Measurements from ENCODE around the gene DCLK2. TPM values are rescaled to one million over a fixed set of nuclear protein-coding genes. Genes with fewer than 3 reads are reported as not detected.

The DCLK2 gene
- total and polyA plus RNA-seq, 4 donors, result 2.4 to 17.9 (median 12.7) TPM

DNA sequence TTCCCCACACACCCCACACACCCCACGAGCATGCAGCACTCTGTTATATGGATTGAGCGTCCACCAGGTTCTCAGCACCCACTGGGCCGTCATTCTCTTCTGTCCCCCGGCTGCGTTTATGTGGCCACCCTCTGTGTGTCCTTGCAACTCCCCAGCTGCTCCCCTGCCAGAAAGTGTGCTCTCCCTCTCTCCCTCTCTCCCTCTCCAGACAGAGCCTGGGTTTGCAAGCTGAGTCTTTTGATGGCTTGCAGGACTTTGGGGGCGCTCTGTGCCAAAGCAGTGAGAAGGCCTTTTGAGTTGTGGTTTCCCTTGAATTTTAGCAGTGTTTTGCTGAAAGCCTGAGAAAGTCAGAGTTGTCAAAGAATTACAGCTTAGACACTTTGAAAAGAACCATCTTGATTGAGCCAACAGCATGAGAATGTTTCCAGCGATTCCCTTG lies 173.5 kb downstream of the DCLK2 start:
- no peaks in the 10 kb centered on the region for H3K27me3 ChIP-seq (ENCODE audit: control insufficient read depth in 1 of 2, insufficient read depth in 2 of 2, low read length in 1 of 2)
- no peaks in the 10 kb centered on the region for H3K9me3 ChIP-seq (ENCODE audit: control insufficient read depth, low read length)
- ATAC-seq (ENCODE audit: low FRiP score), result no peak
- intact Hi-C loops (cut with DNase I), result no loop called here
- no peak for DNase-seq
- H3K4me1 ChIP-seq (ENCODE audit: control insufficient read depth in 1 of 2, insufficient read depth in 2 of 2, low read length in 2 of 2), result no peaks in the 10 kb centered on the region
- H3K27ac ChIP-seq (ENCODE audit: low read depth in 1 of 2, low read length in 2 of 2), result no peak overlapping the region
- peaks cover 0 to 2% of the 10 kb centered on the region in 2 donors for H3K36me3 ChIP-seq (ENCODE audit: control insufficient read depth in 1 of 2, insufficient read depth in 2 of 2, low read length in 1 of 2)
- WGBS, 2 donors, result 41 to 54% methylated on average over 7 of the region's 7 CpGs
- H3K4me3 ChIP-seq (ENCODE audit: low read length in 2 of 2), result no peak overlapping the region

DNA sequence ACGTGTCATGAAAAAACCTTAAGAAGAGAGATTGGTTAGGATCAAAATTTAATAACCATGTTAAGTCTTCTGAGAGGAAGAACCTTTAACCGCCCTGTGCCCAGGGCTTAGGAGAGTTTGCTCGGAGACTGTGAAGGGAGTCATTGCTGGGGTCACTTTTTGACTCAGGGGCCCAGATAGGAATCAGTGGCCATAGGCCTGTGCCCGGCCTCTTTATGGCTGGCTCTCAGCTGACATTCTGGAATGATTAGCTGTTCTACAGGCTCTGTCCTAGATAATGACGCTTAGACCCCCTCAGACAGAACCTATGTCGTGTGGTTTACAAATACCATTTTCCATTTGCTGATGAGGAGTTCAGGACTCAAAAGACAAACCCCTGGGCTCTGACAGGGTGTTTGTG lies 174.1 kb downstream of the DCLK2 start:
- ATAC-seq (ENCODE audit: low FRiP score) (no peak), DNase-seq (no peak)
- Histone ChIP-seq H3K4me3 (ENCODE audit: low read length in 2 of 2) (no peak overlapping the region), H3K4me1 (ENCODE audit: control insufficient read depth in 1 of 2, insufficient read depth in 2 of 2, low read length in 2 of 2) (no peaks in the 10 kb centered on the region), H3K36me3 (ENCODE audit: control insufficient read depth in 1 of 2, insufficient read depth in 2 of 2, low read length in 1 of 2) (peaks cover 2 to 4% of the 10 kb centered on the region in 2 donors), H3K27ac (ENCODE audit: low read depth in 1 of 2, low read length in 2 of 2) (no peak overlapping the region), H3K9me3 (ENCODE audit: control insufficient read depth, low read length) (no peaks in the 10 kb centered on the region), H3K27me3 (ENCODE audit: control insufficient read depth in 1 of 2, insufficient read depth in 2 of 2, low read length in 1 of 2) (no peaks in the 10 kb centered on the region)
- WGBS, 2 donors, result 76 to 84% methylated on average over 6 of the region's 6 CpGs
- intact Hi-C loops (cut with DNase I), result no loop called here

DNA sequence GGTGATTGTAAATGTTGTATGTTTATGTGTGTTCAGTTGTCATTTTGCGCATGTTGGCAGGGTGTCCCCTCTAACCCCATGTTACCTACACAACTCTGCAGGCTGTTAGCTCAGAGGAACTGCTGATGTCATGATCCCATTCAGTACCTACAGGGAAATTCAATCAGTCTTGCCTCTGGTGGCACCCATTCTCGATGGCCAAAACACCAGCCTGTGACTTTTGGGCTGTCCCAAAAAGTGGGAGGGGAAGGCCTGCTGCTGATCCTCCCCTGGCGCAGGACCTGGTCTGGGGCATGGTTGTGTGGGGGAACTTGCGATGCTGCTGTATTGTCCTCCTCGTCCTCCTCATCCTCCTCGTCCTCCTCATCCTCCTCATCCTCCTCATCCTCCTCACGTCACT lies 174.5 kb downstream of the DCLK2 start:
- H3K27me3 ChIP-seq (ENCODE audit: control insufficient read depth in 1 of 2, insufficient read depth in 2 of 2, low read length in 1 of 2), result no peaks in the 10 kb centered on the region
- no peak for ATAC-seq (ENCODE audit: low FRiP score)
- H3K36me3 ChIP-seq (ENCODE audit: control insufficient read depth in 1 of 2, insufficient read depth in 2 of 2, low read length in 1 of 2), result peaks cover 2 to 5% of the 10 kb centered on the region in 2 donors
- H3K9me3 ChIP-seq (ENCODE audit: control insufficient read depth, low read length), result no peaks in the 10 kb centered on the region
- H3K27ac ChIP-seq (ENCODE audit: low read depth in 1 of 2, low read length in 2 of 2), result no peak overlapping the region
- no peak overlapping the region for H3K4me3 ChIP-seq (ENCODE audit: low read length in 2 of 2)
- H3K4me1 ChIP-seq (ENCODE audit: control insufficient read depth in 1 of 2, insufficient read depth in 2 of 2, low read length in 2 of 2), result no peaks in the 10 kb centered on the region
- intact Hi-C loops (cut with DNase I), result no loop called here
- DNase-seq, result no peak
- 89 to 96% methylated on average over 7 of the region's 7 CpGs for WGBS, 2 donors

DNA sequence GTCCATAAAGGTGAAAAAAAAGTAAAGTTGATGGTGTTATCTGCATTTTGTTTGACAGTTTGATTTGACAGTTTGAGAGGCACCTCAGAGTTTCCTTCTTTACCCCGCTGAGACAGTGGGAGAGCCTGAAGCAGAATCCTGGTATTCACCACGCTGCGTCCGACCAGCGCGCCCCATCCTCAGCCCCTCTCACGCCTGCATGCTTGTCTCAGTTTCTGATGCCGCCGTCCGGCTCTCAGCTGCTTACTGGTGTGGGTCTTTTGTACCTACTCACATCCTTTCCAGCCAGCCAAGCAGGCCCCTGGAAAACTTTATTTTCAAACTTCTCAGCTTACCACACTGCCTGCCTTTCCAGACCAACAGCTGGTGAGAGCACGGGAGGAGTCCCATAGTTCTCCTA lies 175.2 kb downstream of the DCLK2 start:
- Histone ChIP-seq H3K4me1 (ENCODE audit: control insufficient read depth in 1 of 2, insufficient read depth in 2 of 2, low read length in 2 of 2) (no peaks in the 10 kb centered on the region), H3K4me3 (ENCODE audit: low read length in 2 of 2) (no peak overlapping the region), H3K27ac (ENCODE audit: low read depth in 1 of 2, low read length in 2 of 2) (no peak overlapping the region), H3K36me3 (ENCODE audit: control insufficient read depth in 1 of 2, insufficient read depth in 2 of 2, low read length in 1 of 2) (peaks cover 2 to 5% of the 10 kb centered on the region in 2 donors), H3K27me3 (ENCODE audit: control insufficient read depth in 1 of 2, insufficient read depth in 2 of 2, low read length in 1 of 2) (no peaks in the 10 kb centered on the region), H3K9me3 (ENCODE audit: control insufficient read depth, low read length) (no peaks in the 10 kb centered on the region)
- ATAC-seq (ENCODE audit: low FRiP score) (no peak), DNase-seq (no peak)
- 97% methylated on average over 11 of the region's 11 CpGs for WGBS, 2 donors
- intact Hi-C loops (cut with DNase I), result no loop called here

DNA sequence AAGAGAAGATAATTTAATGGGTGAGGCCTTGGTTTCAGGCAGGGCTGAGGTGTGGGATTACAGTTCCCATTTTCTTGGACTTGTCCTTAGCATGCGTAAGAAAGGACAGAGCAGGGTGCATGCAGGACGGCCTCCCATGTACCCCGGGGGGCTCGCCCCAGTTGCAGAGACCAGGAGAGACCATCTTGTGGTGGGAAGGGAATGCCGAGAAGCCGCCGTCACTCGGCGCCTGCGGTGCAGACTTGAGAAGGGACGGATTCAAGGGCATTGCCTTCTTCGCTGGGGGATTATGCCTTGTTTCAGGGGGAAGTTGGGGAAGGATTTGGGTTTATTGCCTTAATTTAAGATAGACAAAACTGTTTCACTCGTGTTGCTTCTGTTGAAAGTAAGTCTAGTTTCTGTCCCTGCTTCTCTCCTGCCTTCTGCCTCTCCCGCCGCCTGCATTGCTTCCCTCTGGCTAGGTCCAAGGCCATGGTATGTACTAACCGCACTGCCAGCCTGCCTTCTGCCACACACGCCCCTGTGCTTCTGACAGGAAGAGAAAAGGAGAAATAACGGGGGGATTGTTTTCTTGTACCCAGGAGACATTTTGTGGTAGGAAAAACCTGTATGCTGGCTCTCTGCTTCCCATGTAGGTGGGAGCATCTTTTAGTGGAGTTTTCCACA lies 175.9 kb downstream of the DCLK2 start:
- Histone ChIP-seq H3K27me3 (ENCODE audit: control insufficient read depth in 1 of 2, insufficient read depth in 2 of 2, low read length in 1 of 2) (no peaks in the 10 kb centered on the region), H3K4me1 (ENCODE audit: control insufficient read depth in 1 of 2, insufficient read depth in 2 of 2, low read length in 2 of 2) (no peaks in the 10 kb centered on the region), H3K36me3 (ENCODE audit: control insufficient read depth in 1 of 2, insufficient read depth in 2 of 2, low read length in 1 of 2) (peaks cover 2 to 5% of the 10 kb centered on the region in 2 donors), H3K4me3 (ENCODE audit: low read length in 2 of 2) (no peak overlapping the region), H3K9me3 (ENCODE audit: control insufficient read depth, low read length) (no peaks in the 10 kb centered on the region), H3K27ac (ENCODE audit: low read depth in 1 of 2, low read length in 2 of 2) (no peak overlapping the region)
- intact Hi-C loops (cut with DNase I), result no loop called here
- DNase-seq, result no peak
- WGBS, 2 donors, result 93 to 95% methylated on average over 18 of the region's 18 CpGs
- ATAC-seq (ENCODE audit: low FRiP score), result no peak

DNA sequence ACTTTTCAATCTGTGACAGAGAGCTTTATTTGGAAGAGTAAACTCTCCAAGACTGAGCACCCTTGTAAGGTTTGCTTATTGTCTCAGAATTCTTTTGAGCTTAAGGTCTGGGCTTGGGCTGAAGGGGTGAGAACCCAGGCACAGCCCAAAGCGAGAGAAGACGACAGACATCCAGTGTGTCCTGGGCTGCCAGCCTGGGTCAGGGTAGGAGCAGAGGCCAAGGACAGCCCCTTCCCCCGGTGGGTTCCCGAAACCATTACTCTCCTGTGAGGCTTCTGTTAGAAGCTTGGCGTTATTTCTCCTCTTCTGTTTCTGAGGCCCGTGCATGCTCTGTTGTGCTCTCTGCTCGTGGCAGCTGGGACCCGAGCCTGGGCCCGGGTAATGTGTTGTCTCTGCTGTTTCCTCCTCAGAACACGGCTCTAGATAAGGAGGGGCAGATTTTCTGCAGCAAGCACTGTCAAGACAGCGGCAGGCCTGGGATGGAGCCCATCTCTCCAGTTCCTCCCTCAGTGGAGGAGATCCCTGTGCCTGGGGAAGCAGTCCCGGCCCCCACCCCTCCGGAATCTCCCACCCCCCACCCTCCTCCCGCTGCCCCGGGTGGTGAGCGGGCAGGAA lies 177.5 kb downstream of the DCLK2 start:
- Histone ChIP-seq H3K4me3 (ENCODE audit: low read length in 2 of 2) (no peak overlapping the region), H3K27me3 (ENCODE audit: control insufficient read depth in 1 of 2, insufficient read depth in 2 of 2, low read length in 1 of 2) (no peaks in the 10 kb centered on the region), H3K36me3 (ENCODE audit: control insufficient read depth in 1 of 2, insufficient read depth in 2 of 2, low read length in 1 of 2) (peaks cover 0 to 5% of the 10 kb centered on the region in 2 donors), H3K27ac (ENCODE audit: low read depth in 1 of 2, low read length in 2 of 2) (no peak overlapping the region), H3K9me3 (ENCODE audit: control insufficient read depth, low read length) (no peaks in the 10 kb centered on the region), H3K4me1 (ENCODE audit: control insufficient read depth in 1 of 2, insufficient read depth in 2 of 2, low read length in 2 of 2) (no peaks in the 10 kb centered on the region)
- intact Hi-C loops (cut with DNase I), result no loop called here
- DNase-seq (no peak), ATAC-seq (ENCODE audit: low FRiP score) (no peak)
- 79 to 81% methylated on average over 16 of the region's 16 CpGs for WGBS, 2 donors

DNA sequence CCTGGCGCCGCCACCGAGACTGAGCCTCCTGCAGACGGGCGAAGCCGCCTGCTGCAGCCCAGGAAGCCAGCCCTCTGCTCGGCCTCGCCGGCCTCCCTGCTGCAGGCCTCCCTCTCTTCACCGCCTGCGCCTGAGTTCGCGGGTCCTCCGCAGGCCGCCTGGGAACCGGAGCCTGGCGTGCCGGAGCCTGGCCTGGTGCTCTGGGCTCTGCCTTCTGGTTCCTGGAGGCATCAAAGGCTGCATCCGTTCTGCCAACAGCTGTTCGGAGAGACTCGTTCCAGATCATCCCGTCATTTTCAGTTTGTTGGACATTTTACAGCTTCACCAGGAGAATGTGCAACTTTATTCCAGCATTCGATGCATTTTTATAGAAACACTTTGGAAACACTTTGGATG lies 178.0 kb downstream of the DCLK2 start:
- Histone ChIP-seq H3K27me3 (ENCODE audit: control insufficient read depth in 1 of 2, insufficient read depth in 2 of 2, low read length in 1 of 2) (no peaks in the 10 kb centered on the region), H3K9me3 (ENCODE audit: control insufficient read depth, low read length) (no peaks in the 10 kb centered on the region), H3K4me1 (ENCODE audit: control insufficient read depth in 1 of 2, insufficient read depth in 2 of 2, low read length in 2 of 2) (peaks cover 0 to 2% of the 10 kb centered on the region in 2 donors), H3K27ac (ENCODE audit: low read depth in 1 of 2, low read length in 2 of 2) (no peak overlapping the region), H3K36me3 (ENCODE audit: control insufficient read depth in 1 of 2, insufficient read depth in 2 of 2, low read length in 1 of 2) (peaks cover 0 to 5% of the 10 kb centered on the region in 2 donors), H3K4me3 (ENCODE audit: low read length in 2 of 2) (no peak overlapping the region)
- WGBS, 2 donors, result 91 to 92% methylated on average over 20 to 23 of the region's 23 CpGs
- no peak for ATAC-seq (ENCODE audit: low FRiP score)
- DNase-seq, result no peak
- intact Hi-C loops (cut with DNase I), result no loop called here

DNA sequence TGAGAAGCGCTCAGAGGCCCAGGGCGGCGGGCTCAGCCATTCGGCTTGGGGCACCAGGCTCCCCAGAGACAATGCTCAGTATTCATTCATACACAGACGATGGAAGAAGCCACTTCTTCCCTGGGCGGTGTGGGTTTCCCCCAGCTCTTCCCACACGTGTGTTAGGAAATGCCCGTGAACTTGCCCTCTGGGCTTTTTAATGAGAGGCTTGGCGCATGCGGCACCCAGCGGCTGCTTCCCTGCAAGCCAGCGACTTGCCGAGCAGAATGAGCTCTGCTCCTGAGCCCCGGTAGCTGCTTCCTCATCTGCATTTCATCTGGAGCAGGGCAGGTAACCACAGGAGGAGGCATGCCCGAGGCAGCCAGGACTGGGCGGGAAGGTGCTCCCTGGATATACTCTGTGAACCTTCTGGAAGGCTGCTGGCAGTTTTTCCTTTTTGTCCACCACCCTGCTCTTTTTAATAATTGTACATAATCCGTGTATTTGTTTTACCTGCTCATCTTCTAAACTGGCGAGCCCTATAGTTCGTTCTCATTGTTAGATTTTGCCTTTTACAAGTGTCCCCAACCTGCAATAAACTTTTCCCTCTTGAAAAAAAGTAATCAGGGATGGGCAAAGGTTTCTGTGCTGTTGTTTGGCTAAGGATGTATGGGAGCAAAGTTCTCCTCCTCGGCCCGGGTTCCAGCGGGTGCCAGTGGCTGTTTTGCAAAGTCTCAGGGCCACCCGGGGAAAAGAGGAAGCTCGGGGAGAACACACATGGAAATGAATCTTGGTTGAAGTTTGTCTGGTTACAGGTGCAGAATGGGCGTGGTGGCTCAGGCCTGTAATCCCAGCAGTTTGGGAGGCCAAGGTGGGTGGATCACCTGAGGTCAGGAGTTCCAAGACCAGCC lies 178.8 kb downstream of the DCLK2 start:
- no peaks in the 10 kb centered on the region for H3K9me3 ChIP-seq (ENCODE audit: control insufficient read depth, low read length)
- peaks cover 0 to 5% of the 10 kb centered on the region in 2 donors for H3K36me3 ChIP-seq (ENCODE audit: control insufficient read depth in 1 of 2, insufficient read depth in 2 of 2, low read length in 1 of 2)
- WGBS, 2 donors, result 90% methylated on average over 25 of the region's 25 CpGs
- ATAC-seq (ENCODE audit: low FRiP score), result no peak
- intact Hi-C loops (cut with DNase I), result no loop called here
- no peak for DNase-seq
- H3K27me3 ChIP-seq (ENCODE audit: control insufficient read depth in 1 of 2, insufficient read depth in 2 of 2, low read length in 1 of 2), result no peaks in the 10 kb centered on the region
- no peak overlapping the region for H3K27ac ChIP-seq (ENCODE audit: low read depth in 1 of 2, low read length in 2 of 2)
- H3K4me3 ChIP-seq (ENCODE audit: low read length in 2 of 2), result no peak overlapping the region
- peaks cover 0 to 2% of the 10 kb centered on the region in 2 donors for H3K4me1 ChIP-seq (ENCODE audit: control insufficient read depth in 1 of 2, insufficient read depth in 2 of 2, low read length in 2 of 2)

All from aorta (tissue), 5 donors.